ENCODE data around the gene SLC2A3. TPM values are rescaled to one million over a fixed set of nuclear protein-coding genes. Genes with fewer than 3 reads are reported as not detected.

The SLC2A3 gene
- total and polyA plus RNA-seq, 9 of the 15 experiments (the other 6 are each of a cell fraction or from before 2014, with no cell fraction given): 67.3 to 491 (median 104) TPM

- 0% methylated on average over 3 of the region's 3 CpGs for WGBS (ENCODE audit: insufficient coverage, low coverage, missing lambda C conversion rate)
- ATAC-seq: peak; percentile 92
- in situ Hi-C loops (cut with MboI) (loop anchor here (5.0 kb wide), 1 partner anchor 55 kb away; no protein-coding TSS in a partner anchor), intact Hi-C loops (cut with micrococcal nuclease) (loop anchor here (2.0 to 5.0 kb wide), 2 partner anchors 46 to 110 kb away; no protein-coding TSS in a partner anchor)
- peak; percentile 38 to 74 (median 63) for DNase-seq (ENCODE audit: extremely low read depth in 1 of 4, low spot score in 3 of 4)
- CTCF ChIA-PET (ENCODE audit: low intra/inter-chr PET ratio): interaction anchor here (1.1 kb wide), 1 partner anchor 47 kb away, joined by 5 read pairs; no protein-coding TSS in a partner anchor
- no peaks in the 10 kb centered on the region for H3K9me3 ChIP-seq (replicated peaks; ENCODE audit: control insufficient read depth, insufficient read depth, low read depth, low read length)
- FAIRE-seq: peak; percentile 77
- H3K36me3 ChIP-seq (ENCODE audit: control insufficient read depth, insufficient read depth, low read length): no peaks in the 10 kb centered on the region
- H3K4me2 ChIP-seq (ENCODE audit: insufficient read depth, low read length): no peak overlapping the region
- no peaks in the 10 kb centered on the region for H3K79me2 ChIP-seq (ENCODE audit: control insufficient read depth, insufficient read depth, low read length)
- peaks cover 3 to 6% of the 10 kb centered on the region in 2 experiments; a peak in 3 of 5 replicates for H3K4me1 ChIP-seq (replicated peaks in 1 of 2; ENCODE audit: control insufficient read depth in 2 of 2, insufficient read depth in 2 of 2, low read length in 2 of 2)
- no peak overlapping the region for H3K9ac ChIP-seq (ENCODE audit: insufficient read depth in 1 of 2, low read depth in 2 of 2, low read length in 2 of 2)
- peak overlapping the region; percentile 72 for H2AFZ ChIP-seq (ENCODE audit: low read depth, low read length)
- no TSS peak for BruUV-seq (replicated peaks)
- H4K20me1 ChIP-seq (replicated peaks; ENCODE audit: control insufficient read depth, insufficient read depth, low read length): no peaks in the 10 kb centered on the region
- H3K4me3 ChIP-seq: no peak overlapping the region
- H3K9me1 ChIP-seq (ENCODE audit: control insufficient read depth, insufficient read depth, low read length): no peaks in the 10 kb centered on the region
- POLR2A ChIA-PET: interaction anchor here (2.4 to 2.8 kb wide), 2 partner anchors 12 to 16 kb away, joined by 7 to 16 read pairs; no protein-coding TSS in a partner anchor
- H3K27me3 ChIP-seq (ENCODE audit: control insufficient read depth in 2 of 2, insufficient read depth in 2 of 2, low read length in 2 of 2): no peaks in the 10 kb centered on the region
- H3K27ac ChIP-seq (ENCODE audit: extremely low read depth, low read depth, low read length): no peak overlapping the region
- TF ChIP-seq ELF1 (tag; IDR thresholded peaks at IDR 0.05) (no peak), ILK (tag; IDR thresholded peaks at IDR 0.05; ENCODE audit: borderline replicate concordance, low read depth) (no peak), HEY1 (CRISPR knock-in tag; IDR thresholded peaks at IDR 0.05; ENCODE audit: borderline replicate concordance) (no peak), MTF1 (CRISPR knock-in tag; IDR thresholded peaks at IDR 0.05; ENCODE audit: borderline replicate concordance) (no peak), RBM14 (IDR thresholded peaks at IDR 0.05; ENCODE audit: borderline replicate concordance, insufficient read depth, low read depth, low read length) (no peak), TOE1 (IDR thresholded peaks at IDR 0.05; ENCODE audit: borderline replicate concordance) (no peak), TOE1 (CRISPR knock-in tag; IDR thresholded peaks at IDR 0.05; ENCODE audit: borderline replicate concordance, low read depth) (no peak), TEAD1 (CRISPR knock-in tag; IDR thresholded peaks at IDR 0.05) (no peak), ZNF263 (CRISPR knock-in tag; IDR thresholded peaks at IDR 0.05; ENCODE audit: borderline replicate concordance) (no peak), ZNF324 (CRISPR knock-in tag; IDR thresholded peaks at IDR 0.05) (no peak), RHOXF2B (CRISPR knock-in tag; conservative IDR thresholded peaks at IDR 0.05) (no peak), JUND (IDR thresholded peaks at IDR 0.05; ENCODE audit: borderline replicate concordance, low read depth, low read length) (peak; percentile 77), JUND (tag; IDR thresholded peaks at IDR 0.05; ENCODE audit: borderline replicate concordance, low read depth, low read length) (peak; percentile 78; the same call in 1 of the 3 replicates), ARID1B (IDR thresholded peaks at IDR 0.05) (peak; percentile 61), ELK3 (CRISPR knock-in tag; IDR thresholded peaks at IDR 0.05) (no peak), ZNF354B (CRISPR knock-in tag; IDR thresholded peaks at IDR 0.05) (no peak), GATA2 (CRISPR knock-in tag; IDR thresholded peaks at IDR 0.05) (peak; percentile 57; the same call in 1 of the 2 replicates), MAFF (IDR thresholded peaks at IDR 0.05; ENCODE audit: low read length) (no peak), MBD2 (IDR thresholded peaks at IDR 0.05; ENCODE audit: borderline replicate concordance, low read depth) (no peak), CREM (IDR thresholded peaks at IDR 0.05; ENCODE audit: low read depth) (peak; percentile 22; the same call in 1 of the 2 replicates)
- TF ChIP-seq, protein P1, sequence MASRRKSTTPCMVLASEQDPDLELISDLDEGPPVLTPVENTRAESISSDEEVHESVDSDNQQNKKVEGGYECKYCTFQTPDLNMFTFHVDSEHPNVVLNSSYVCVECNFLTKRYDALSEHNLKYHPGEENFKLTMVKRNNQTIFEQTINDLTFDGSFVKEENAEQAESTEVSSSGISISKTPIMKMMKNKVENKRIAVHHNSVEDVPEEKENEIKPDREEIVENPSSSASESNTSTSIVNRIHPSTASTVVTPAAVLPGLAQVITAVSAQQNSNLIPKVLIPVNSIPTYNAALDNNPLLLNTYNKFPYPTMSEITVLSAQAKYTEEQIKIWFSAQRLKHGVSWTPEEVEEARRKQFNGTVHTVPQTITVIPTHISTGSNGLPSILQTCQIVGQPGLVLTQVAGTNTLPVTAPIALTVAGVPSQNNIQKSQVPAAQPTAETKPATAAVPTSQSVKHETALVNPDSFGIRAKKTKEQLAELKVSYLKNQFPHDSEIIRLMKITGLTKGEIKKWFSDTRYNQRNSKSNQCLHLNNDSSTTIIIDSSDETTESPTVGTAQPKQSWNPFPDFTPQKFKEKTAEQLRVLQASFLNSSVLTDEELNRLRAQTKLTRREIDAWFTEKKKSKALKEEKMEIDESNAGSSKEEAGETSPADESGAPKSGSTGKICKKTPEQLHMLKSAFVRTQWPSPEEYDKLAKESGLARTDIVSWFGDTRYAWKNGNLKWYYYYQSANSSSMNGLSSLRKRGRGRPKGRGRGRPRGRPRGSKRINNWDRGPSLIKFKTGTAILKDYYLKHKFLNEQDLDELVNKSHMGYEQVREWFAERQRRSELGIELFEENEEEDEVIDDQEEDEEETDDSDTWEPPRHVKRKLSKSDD (conservative IDR thresholded peaks at IDR 0.05; ENCODE audit: low read length): no peak
These were observed 29.0 kb downstream of the SLC2A3 start for GRCh38 chr12:7907009-7907408.

All from K562 (cell line).